NCI-H2171 treated with DMSO at 0.1 percent for 48 hours (cell line): Measurements from ENCODE around the gene PDLIM7.
A peak's percentile ranks its signal among the peaks of the same experiment; 100 is the strongest.
"Not testable (repeated sequence)": the region's sequence is repeated elsewhere in the genome, so short reads cannot be mapped to it uniquely, and the experiment has no call there.

Source experiments
- DNase-seq: peaks from one replicate; lab custom pipeline; 2025; lab: John Stamatoyannopoulos, UW

The PDLIM7 gene, protein sequence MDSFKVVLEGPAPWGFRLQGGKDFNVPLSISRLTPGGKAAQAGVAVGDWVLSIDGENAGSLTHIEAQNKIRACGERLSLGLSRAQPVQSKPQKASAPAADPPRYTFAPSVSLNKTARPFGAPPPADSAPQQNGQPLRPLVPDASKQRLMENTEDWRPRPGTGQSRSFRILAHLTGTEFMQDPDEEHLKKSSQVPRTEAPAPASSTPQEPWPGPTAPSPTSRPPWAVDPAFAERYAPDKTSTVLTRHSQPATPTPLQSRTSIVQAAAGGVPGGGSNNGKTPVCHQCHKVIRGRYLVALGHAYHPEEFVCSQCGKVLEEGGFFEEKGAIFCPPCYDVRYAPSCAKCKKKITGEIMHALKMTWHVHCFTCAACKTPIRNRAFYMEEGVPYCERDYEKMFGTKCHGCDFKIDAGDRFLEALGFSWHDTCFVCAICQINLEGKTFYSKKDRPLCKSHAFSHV

DNA sequence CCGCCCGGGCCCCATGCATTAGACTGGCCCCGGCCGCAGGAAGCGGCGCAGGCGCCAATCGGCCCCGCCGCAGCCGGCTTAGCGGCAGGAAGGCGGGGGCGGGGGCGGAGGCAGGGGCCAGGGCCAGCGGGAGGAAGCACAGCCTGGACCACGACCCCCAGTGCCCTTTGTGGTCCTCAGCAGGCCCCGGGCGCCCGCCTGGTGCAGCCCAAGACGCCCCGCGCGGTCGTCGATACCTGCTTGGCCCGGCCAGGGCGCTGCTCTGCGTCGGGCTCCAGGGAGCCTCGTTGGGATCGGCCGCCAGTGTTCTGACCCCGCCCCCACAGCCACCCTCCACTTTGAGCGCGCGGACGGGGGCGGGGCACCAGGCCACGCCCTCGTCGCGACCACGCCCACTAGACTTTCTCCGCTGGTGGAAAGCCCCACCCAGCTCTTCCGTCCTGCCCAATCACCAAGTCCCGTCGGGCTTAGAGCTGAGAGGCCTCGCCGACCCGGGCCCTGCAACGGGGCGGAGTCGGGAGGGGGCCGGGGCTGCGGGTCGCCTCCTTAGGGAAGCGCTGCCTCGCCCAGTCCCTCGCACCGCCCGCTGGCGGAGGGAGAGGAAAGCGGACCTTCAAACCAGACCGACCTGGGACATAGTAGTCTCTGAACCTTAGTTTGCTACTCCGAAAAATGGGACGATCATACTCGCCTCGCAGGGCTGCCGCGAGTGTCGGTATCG, at the start of gene PDLIM7:
PDLIM7 (minus strand) TSS at position 313 of the 721 bp plus-strand sequence. CDS start 1,092 bp downstream, outside the sequence.
- peak; percentile 91 for DNase-seq

DNA sequence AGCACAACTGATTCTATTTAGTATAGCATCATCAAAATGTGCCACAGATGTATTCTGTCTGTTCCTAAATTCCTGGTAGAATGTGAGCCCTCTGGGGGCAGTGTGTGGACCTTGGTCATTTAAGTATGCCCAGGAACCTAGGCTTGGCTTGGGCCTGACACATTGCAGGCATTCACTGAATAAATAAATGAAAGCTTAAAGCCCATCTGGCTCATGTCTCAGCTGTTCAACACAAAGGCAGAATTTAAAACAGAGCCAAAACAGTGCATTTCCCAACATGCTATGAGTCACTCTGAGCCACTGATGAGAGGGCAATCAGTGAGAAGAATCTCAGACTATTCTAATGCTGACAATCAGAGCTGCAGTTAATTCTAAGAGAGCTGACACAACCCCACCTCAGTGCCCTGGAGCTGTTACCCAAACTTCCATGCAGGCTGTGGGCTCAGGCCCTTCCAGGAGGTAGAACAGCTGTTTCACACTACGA, 48.9 kb upstream of the PDLIM7 start:
- DNase-seq = no peak

DNA sequence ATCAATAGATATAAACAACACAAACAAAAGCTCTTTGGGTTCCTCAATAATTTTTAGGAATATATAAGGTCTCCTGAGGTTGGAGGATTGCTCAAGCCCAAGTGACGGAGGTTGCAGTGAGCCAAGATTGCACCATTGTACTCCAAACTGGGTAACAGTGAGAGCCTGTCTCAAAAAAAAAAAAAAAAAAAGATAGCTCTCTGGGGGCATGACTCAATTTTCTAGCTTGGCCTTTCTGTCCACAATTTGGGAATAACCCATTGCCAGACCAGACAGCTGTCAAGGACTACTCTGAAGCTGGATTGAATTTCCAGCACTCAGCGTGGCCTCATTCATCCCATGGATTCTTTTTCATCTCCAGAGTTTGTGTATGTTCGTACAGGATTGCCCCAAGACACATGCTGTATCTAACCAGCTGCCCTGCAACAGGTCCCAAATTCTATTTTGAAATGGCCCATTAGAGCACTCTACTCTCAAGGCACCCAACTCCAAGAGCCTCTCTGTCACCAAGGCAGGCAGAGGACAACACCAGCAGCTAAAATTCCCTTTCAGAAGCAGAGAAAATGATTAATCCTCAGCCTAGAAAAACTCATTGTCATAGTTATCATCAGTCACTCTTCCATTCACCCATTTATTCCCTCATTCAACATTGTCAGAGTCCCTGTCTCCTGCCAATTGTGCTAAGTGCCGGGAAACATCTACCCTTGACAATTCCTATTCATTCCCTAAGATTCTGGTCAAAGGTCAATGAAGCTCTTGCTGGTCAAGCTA, 48.3 kb upstream of the PDLIM7 start:
- DNase-seq = peak; percentile 8

DNA sequence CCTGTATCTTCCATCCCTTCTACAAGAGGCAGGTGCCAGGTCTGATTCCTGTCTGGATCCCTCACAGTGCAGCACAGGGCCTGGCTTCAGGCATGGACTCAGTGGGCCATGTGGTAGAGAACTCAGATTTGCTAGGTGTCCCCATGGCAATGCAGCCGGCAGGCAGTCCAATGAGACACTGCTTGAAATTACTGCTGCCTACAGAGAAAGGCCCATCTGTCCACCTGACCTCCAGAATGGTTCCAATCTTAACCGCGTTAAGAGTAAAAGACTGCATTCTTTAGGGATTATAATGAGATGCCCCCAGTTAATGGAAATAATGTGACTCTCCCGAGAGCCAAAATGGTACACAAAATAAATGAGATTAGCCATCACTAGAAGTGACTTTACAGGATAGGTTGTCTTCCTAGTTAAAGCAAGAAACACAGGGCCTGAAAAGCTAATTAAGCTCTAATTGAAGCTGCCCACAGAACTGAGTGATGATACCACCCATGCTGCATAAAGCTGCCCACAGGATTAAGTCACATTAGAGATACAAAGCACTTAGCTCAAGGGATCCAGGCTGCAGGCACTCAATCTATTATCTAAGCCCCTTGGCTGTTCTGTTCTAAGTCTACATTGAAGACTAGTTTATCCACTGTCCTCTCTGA, 45.5 kb upstream of the PDLIM7 start:
- no peak for DNase-seq

DNA sequence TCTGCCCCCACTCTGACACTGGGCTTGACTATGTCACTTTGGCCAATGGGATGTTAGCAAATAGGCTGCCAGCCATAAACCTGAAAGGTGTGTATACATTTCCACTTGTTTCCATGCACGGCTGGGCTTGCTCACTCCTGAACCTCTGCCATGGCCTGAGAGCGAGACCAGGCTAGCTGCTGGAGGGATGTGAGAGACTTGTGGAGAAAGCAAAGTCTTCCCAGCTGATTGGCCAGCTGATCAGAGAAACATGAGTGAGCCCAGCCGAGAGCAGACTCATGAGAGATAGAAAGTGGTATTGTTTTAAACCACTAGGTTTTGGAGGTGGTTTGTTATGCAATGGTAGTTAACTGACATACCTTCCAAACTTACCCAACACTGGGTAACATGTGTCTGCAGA, 43.0 kb upstream of the PDLIM7 start:
- no peak for DNase-seq

DNA sequence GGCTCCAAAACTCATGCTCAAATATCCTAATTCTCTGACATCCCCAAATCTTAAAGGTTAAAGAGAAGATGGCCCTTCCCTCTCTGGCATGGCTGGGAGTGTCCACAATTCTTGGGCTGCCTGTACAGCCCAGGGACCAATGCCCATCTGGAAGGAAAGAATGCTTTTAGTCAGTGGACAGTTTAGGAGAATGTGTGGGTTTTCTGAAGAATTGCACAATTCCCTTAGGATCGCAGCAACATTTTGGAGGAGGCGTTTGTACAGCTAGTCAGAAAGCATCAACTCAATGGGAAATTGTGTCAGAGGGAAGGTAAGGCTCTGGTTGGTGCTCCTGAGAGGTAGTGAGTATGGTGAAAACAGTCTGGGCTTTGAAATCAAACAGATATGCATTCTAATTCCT, 42.0 kb upstream of the PDLIM7 start:
- no peak for DNase-seq

DNA sequence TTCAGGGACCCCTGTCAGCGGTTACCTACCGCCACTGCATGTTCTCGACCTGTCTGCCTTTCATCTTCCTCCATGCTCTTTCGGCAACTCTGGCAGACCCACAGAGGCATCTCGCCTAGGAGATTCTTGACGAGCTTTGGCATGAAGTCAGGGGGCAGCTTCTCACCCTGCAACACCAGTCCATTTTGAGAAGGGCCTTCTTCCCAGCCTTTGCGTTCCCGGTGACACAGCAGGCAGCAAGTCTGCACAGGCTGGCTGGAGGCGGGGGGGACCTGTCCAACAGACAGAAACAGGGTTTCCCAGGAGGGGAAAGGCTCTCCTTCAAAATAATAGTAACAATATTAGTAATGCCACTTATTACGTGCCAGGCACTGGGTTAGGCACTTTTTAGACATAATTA, 41.5 kb upstream of the PDLIM7 start:
- DNase-seq = no peak

DNA sequence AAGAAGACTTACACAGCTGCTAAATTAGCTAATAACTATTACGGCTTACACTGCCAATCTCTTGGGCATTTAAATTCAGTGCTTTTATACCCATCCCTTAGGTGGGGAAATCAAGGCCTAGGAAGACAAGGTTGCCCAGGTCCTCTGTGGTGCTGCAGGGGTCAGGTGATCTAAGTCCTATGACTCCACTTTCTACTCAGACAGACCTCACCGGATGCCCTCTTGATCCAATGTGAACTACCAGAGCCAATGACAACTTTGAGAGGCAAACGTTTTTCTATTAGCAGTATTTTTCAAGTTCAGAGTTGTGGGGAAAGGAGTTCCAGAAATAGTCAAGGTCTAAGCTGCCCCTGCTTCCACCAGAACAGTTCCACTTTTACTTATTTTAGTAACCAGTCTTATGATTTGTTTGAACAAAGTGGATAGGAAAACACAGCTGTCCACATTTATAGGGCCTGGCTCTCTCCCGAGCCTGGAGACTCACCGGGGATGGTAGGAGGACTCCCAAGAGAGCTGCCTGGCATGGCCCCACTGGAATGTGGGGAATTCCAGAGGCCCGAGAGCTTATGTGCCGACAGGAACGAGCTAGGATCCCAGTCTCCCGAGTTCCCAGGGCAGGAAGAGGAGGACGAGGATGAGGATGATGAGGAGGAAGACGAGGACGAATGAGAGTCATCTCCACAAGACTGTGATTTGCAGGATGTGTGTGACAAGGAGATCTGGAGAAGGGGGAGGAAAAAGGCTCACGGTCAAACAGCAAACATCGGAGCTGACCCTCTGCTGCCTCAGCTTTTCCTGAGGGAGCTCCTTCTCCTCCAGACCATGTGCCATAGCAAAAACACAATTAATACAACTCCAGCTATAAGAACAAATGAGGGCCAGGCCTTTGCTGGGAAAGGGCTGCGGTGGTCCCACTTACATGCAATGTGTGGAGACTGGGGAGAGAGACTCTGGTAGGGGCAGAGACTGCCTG, 40.3 kb upstream of the PDLIM7 start:
- DNase-seq = no peak

DNA sequence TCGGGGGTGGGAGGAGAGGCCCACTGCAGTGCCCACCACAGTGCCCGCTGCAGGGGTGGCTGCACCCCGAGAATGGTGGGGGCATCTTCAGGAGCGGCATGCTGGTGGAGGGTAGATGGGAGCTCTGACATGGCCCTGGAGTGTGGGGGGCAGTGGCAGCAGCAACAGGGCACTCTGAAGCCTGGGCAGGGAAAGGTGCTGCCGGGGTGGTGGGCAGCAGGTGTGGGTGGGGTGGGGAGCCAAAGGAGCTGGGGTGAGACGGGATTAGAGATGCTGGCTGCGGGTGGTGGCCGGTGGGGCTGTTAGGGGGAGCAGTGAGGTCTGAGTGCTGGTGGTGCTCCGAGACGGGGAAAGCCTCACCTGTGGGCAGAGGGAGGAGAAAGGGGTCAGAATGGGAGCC, 39.0 kb upstream of the PDLIM7 start:
- no peak for DNase-seq

DNA sequence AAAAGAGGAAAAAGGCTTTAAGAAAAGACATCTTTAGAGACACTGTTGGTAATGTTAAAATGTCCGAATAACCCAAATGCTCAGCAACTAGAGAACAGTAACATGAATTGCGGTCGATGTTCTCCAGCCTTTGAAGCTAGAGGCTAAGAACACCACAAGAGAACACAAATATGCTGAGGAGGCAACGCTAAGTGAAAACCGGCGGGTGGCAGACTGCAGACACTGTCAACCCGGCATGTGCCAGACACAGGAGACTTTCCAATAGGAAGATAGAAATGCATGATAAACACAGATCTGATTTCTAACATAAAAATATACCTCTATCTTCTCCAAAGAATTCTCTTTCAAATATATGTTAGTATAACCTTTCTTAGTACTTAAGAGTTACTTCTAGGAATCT, 37.7 kb upstream of the PDLIM7 start:
- DNase-seq = no peak

DNA sequence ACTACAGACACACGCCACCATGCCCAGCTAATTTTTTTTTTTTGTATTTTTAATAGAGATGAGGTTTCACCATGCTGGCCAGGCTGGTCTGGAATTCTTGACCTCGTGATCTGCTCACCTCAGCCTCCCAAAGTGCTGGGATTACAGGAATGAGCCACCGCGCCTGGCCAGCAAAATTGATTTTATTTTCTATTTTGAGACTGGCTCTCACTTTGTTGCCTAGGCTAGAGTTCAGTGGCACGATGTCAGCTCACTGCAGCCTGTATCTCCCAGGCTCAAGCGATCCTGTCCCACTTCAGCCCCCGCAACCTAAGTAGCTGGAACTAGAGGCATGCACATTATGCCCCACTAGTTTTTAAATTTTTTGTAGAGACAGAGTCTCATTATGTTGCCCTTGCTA, 37.0 kb upstream of the PDLIM7 start:
- DNase-seq = not testable (repeated sequence)

DNA sequence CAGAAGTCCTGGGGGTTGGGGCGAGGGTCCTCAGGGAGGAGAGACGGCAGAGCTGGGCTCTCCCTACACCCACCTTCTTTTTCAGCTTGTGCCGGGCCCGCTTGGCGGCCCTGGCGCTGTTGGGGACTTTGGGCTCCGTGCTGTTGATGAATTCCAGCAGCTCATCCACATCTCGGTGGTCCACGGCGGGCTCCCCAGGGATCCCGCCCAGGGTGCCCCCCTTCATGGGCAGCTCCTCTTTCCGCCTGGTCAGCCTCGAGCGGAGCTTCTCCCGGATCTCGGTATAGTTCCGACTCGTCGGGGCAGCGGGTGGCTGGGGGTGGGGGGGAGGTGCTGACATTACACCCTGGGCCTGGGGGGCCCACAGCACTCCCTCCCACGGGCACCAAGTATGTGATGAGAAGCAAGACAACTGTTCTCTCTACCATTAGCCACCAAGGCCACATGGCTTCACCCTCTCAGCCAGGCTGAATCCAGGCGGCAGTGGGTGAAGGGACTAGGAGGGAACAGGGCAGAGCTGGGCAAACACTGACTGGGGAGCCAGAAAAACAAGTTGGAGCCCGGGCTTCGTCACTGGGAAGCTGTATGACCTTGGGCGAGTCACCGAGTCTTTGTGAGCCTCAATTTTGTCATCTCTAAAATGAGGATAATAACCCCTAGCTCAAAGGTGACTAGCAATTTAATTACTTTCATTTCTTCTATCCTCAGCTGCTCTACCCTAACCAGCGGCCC, 34.0 kb upstream of the PDLIM7 start:
- no peak for DNase-seq

DNA sequence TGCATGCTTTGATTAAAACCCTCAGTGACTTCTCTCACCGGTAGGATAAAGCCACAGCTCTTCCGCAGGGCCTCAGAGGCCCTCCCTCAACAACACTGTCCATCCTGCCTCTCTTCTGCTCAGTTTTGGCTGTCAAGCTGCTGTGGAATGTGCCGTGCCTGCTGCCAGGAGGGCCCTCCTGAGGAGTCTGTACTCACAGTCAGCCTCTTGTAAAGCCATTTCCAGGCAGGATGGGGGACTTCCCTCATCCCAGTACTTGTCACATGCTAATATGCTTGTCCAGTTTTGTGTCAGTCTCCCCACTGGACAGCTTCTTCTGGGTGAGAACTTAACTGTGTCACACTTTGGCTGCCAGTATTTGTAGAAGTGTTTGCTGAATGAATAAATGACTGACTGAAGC, 33.2 kb upstream of the PDLIM7 start:
- no peak for DNase-seq

DNA sequence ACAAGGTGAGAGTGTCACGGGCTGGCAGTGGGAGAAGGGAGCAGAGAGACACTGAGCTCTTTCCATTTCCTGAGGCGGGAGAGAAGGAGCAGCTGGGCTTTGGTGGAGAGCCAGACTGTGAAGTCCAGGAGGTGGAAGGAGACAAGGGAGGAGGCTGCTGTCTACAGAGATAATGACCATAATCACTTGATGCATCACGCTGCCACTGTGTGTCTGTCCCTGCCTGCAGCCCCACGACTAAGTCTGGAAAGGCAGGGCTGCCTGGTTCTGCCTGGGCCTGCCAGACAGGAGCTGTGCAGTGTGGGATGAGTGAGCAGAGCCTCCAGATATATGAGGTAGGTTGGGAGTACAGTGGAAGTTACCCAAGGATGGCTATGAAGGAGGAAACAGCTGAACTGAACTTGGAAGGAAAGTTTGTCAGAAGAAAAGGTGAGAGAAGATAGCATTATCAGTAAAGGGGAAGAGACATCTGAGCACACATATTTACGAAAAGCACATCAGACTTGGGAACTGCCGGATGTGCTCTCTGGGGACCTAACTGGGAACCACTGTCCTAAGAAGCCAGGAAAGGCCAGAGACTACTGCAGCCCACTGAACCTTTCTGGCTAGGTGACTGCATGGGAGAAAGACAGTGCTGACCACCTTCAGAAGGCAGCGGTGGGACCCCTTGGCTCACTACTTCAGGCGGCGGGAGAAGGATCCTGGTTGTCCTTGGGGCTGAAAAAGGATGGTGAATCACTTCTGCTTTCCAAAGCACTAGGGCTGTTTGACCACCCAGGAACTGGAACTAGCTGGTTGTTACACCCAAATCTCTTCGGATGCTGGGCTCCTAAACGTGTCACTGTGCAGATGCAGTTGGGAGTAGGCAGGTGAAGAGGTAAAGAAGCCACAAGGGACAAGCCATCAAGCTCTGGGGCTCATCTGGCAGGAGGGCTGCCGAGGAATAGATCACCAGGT, 32.1 kb upstream of the PDLIM7 start:
- no peak for DNase-seq

DNA sequence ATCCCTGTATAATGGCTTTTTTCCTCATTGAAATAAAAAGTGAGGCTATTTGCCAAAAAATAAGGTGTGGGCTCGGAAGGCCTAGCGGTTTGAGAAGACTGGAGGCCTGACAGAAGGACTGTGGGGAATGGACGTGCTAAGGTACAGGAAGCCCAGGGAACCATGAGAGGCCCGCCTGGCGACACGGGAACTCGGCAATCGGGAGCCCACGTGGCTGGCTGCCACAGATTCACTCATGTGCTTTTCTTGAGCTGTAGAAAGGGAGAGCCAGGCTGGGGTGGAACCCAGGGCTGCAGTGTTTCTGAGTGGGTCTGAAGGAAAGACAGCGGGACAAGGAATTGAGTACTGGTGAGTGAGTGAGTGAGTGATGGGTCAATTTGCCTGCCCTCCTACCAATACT, 31.2 kb upstream of the PDLIM7 start:
- no peak for DNase-seq

DNA sequence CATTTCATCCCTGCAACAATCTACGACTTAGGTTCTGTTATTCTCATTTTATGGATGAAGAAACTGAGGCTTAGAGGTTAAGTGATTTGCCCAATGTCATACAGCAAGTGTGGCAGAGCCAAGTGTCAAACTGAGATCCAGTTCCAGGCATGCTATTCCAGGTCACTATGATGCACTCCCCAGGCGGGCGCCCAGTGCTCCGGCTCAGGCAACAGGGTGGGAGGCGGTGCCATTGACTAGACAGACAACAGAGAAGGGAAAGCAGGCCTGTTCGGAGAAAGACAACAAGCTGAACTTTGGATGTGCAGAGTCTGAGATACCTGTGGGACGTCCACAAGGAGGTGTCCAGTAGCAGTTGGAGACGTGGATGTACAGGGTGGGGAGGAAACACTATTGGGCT, 30.2 kb upstream of the PDLIM7 start:
- no peak for DNase-seq

DNA sequence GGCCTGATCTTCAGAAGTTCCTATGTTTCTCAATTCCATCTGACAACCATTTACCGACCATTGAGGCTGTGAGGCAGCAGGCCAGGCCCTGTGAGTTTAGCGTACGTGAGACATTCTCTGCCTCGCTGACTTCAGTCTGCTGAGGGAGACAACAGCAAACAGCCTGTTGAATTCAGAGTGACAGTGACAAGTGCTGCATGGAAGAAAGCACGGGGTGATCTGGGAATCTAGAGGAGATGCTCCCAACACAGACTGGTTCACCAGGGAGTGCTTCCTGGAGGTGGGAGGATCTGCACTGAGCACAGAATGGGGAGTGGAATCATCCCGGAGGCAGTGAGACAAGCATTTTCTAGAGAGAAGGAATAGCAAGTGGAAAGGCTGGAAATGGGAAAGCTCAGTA, 29.4 kb upstream of the PDLIM7 start:
- no peak for DNase-seq

DNA sequence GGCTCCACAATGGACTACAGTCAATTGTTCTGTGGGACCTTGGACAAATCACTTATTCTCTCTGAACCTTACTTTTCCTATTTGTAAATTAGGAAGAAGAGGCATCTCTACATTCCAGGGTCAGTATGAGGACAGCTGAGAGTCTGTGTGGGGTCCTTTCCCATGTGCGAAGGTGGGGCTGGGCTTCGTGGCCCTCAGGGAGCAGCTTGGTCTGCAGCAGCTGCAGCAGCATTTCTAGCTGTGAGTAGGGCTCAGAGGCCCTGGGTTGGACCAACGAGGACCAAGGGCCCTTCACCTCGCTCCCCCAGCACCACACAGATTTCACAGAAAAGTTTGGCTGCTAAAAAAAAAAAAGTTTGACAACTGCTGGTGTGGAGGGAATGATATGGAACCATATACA, 28.8 kb upstream of the PDLIM7 start:
- no peak for DNase-seq
